NCI-H526 treated with DMSO at 0.1 percent for 48 hours (cell line): ENCODE data around the gene MIA2.
"Not testable (repeated sequence)": the region's sequence is repeated elsewhere in the genome, so short reads cannot be mapped to it uniquely, and the experiment has no call there.

ENCODE experiments used
- DNase-seq: peaks from one replicate; lab custom pipeline; 2025; lab: John Stamatoyannopoulos, UW

The MIA2 gene

DNA sequence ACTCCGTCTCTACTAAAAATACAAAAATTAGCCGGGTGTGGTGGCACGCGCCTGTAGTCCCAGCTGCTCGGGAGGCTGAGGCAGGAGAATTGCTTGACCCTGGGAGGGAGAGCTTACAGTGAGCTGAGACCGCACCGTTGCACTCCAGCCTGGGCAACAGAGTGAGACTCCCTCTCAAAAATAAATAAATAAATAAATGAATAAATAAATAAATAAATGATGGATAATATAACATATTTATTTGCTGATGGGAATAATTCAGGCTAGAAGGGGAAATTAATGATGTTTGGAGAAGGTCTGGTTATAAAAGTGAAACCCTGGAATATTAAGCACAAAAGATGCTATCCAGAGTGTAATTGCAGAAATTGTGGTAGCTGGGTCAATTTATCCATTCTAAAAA, 107.4 kb downstream of the MIA2 start:
- not testable (repeated sequence) for DNase-seq

DNA sequence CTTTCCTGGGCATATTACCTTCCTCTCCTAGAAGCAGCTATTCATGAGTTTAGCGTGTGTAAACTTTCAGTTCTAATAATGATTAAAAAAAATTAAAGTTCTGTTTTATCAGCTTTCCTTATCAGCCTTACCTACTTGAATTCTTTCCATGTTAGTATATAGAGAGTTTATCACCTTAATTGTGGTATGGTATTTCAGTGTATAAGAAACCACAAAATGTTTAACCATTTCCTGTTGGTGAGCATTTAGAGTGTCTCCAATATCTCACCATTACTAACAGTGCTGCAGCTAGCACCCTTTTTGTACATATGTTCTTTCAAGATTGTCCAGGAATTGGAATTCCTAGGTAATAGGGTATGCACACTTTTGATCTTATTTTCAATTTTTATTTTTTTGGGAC, 109.1 kb downstream of the MIA2 start:
- DNase-seq: no peak

DNA sequence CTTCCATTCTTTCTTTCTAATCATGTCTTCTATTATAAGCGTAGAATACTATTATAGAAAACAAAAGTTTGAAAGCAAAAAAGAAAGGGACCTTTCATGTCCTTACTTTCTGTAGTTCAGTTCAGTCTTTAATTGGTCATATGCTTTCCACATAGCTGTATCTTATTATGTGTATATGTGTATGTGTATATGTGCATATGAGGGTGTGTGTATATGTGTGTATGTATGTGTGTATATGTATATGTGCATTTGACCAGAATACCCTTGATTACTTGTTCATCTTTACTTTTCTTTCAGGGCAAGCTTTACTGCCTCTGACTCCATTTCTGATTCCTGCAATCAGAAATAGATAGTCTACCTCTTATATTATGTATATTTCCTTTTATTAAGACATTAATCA, 109.9 kb downstream of the MIA2 start:
- no peak for DNase-seq

DNA sequence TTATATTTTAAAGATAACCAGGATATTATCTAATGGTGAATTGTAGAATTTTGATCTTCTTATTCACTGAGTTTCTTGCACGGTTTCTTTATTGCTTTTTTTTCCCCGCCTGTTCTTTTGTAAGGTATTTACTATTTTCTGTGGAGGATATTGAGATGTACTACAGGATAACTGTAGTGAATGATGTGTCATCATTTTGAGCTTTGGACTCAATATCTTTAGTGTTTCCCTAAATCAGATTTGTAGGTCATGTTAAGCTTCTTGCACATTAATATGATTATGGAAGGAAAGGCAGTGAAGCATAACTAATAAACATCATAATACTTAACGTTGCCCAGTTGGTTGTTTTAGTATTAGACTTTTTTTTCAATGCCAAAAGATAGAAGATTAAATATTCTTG, 117.2 kb downstream of the MIA2 start:
- no peak for DNase-seq

DNA sequence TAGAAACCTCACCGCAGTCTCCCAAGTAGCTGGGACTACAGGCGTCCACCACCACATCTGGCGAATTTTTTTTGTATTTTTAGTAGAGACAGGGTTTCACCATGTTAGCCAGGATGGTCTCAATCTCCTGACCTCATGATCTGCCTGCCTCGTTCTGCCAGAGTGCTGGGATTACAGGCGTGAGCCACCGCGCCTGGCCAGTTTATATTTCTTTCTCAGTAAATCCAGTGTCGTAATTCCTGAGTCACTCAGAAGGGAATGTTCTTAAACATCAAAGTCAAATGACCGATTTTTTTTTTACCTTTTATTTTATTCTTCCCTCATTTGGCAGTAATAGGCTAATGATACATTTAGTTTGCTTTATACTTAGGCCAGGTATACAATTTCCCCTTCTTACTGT, 118.0 kb downstream of the MIA2 start:
- DNase-seq: no peak

DNA sequence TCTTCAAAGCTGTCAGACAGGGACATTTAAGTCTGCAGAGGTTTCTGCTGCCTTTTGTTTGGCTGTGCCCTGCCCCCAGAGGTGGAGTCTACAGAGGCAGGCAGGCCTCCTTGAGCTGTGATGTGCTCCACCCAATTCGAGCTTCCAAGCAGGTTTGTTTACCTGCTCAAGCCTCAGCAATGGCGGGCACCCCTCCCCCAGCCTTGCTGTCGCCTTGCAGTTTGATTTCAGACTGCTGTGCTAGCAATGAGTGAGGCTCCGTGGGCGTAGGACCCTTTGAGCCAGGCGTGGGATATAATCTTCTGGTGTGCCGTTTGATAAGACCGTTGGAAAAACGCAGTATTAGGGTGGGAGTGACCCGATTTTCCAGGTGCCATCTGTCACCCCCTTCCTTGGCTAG, 125.4 kb downstream of the MIA2 start:
- DNase-seq: not testable (repeated sequence)

DNA sequence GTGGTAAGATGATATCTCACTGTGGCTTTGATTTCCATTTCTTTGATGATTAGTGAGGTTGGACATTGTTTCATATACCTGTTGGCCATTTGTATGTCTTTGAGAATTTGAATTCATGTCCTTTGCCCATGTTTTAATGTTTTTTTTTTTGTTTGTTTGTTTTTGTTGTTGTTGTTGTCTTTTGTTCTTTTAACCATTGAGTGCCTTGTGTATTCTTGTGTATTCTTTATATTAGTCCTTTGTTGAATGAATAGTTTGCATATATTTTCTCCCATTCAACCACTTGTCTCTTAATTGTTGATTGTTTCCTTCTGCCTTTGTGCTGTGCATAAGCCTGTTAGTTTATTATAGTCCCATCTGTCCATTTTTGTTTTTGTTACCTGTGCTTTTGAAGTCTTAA, 126.6 kb downstream of the MIA2 start:
- no peak for DNase-seq

DNA sequence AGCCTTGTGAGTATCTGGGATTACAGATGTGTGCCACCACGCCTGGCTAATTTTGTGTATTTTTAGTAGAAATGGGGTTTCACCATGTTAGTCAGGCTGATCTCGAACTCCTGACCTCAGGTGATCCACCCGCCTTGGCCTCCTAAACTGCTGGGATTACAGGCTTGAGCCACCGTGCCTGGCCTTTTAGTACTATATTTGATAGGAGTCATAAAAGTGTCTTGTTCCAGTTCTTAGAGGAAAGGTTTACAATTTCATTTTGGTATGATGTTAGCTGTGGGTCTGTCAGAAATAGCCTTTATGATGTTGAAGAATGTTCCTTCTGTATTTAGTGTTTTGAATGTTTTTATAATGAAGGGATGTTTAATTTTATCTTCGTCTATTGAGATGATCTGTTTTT, 127.8 kb downstream of the MIA2 start:
- DNase-seq: not testable (repeated sequence)

DNA sequence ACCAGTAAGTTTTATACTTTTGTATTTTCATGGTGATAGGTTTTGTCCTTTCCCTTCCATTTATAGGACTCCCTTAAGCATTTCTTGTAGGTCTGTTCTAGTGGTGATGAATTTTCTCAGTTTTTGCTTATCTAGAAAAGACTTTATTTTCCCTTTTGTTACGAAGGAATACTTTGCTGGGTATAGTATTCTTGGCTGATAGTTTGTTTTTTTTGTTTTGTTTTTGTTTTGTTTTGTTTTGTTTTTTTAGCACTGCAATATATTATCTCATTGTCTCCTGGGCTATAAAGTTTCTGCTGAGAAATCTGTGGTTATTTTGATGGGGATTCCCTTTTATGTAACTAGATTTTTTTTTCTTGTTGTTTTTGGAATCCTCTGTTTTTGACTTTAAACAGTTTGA, 130.8 kb downstream of the MIA2 start:
- DNase-seq: no peak

DNA sequence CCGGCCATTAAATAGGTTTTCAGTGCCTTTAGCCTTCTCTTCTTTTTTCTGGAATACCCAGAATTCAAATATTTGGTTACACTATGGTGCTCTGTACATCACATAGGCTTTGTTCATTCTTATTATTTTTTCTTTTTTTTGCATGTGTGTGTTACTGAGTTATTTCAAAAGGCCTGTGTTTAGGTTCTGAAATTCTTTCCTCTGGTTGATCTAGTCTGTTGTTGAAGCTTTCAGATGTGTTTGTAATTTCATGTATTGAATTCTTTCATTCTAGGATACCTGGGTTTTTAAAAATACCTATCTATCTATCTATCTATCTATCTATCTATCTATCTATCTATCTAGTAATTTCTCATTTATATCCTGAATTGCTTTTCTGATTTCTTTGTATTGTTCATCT, 131.6 kb downstream of the MIA2 start:
- no peak for DNase-seq

DNA sequence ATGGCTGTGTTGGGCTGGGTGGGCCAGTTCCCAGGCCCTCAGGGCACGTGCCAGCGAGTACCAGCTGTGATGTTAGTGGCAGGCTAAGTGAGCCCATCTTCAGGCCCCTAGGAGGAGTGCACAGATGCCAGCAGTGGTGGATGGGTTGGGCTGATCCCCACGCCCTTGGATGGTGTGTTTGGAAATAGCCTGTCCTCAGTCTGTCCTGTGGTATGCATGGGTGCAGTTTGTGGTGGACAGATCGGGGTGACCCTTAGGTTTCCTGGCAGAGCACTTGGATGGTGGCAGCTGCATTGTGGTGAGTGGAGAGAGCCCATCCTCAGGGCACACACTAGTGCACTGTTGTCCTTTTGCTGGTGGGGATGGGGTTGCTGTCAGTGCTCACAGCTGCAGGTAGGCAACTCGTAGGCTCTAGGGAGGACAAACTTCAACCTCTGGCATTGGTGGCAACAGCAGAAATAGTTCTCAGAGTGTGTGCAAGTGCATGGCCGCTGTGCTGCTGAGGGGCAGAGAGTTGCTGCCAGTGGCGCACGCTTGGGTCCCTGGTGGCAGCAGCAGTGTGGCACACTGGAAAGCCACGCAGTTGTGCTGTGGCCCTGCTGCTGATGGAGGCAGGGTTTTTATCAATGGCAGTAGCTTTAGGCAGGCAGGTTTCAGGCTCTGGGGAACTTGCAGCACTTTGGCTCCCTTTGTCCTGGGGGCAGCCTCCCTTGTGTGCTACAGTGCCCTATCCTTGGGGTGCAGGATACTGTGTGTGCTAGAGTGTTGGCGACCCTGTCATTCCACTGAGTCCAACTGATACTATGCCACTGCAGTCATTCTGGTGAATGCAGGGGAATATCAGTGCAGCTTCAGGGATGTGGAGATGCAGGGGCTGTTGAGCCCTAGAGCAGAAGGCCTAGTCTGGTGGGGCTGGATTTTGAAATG, 133.0 kb downstream of the MIA2 start:
- no peak for DNase-seq

DNA sequence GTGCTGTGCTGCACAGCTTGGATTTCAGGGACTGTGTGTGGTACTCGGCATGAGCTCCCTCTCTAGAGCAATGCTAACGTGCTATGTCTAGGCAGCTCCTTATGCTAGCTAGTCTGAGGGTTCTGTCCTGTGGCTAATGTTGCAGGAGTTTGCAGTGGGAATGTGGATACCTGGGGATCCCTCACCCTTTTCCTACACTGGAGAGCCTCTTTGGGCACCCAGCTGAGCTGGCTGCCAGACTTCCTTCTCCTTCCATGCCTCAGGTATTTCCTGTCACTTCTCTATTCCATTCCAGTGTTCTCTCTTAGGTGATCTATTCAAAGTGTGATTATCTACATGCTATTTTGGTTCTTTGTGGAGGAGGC, 133.7 kb downstream of the MIA2 start:
- no peak for DNase-seq

DNA sequence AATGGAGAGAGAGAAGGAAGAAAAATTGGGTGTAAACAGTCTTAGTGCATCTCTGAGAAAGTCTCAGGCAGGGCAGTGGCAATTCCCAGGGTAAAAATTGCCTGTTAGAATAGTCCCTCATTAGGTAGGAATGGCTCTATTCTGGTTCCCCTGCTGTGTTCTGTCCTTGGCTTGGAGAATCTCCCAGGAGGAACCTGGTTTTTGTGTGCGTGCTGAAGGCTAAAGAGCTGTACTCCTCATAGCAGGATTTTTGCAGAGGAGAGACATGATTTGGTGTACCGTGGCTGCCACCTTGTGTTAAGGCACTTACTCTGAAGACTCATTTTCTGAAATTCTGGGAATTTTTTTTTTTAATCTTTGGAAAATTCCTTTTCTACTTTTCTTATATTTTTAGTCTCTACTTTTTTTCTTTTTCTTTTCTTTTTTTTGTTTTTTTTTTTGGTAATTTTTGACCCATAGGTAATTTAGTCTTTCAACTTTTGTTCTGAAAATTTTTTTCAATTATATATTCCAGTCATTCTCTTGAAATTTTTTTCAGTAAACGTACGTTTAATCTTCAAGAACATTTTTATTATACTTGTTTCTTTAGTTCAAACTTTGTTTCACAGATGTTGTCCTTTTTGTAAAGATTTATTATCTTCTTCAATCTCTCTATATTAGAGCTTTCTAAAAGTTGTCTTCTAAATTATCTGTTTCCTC, 134.7 kb downstream of the MIA2 start:
- peak; percentile 40 for DNase-seq

DNA sequence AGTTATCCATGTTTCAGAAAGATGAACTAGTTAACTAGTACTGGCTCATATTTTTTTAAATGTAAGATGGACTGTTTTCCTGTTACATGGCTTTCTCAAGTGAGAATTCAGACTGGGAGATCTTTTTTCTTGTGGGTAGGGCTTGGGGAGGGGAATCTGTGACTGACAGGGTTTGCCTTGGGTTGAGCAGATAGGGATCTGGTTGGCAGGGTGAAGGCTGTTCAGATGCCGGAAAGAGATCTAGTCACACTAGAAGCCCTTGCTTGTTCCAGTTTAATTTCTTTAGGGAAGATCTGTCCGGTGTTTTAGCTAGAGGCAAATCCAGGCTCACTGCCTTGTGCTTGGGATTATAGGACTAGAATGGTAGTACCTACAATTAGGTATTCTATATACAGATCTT, 135.3 kb downstream of the MIA2 start:
- DNase-seq: no peak

DNA sequence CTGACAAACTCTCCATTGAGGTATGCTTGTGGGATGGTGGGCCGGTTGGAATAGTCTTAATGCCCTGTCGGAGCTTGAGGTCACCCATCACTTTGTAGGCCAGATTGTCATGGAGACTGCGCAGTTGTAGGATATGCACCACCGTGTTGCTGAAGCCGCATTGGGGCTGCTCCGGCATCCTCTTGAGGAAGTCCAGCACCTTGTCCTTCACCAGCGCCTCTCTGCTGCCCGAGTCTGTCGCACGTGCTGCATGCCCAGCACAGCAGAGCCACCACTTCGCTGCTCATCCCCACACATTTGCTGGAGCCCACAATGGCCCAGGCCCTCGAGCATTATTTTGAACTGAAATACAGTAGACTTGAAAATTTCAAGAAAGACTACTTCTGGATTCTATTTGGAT, 136.7 kb downstream of the MIA2 start:
- DNase-seq: no peak

DNA sequence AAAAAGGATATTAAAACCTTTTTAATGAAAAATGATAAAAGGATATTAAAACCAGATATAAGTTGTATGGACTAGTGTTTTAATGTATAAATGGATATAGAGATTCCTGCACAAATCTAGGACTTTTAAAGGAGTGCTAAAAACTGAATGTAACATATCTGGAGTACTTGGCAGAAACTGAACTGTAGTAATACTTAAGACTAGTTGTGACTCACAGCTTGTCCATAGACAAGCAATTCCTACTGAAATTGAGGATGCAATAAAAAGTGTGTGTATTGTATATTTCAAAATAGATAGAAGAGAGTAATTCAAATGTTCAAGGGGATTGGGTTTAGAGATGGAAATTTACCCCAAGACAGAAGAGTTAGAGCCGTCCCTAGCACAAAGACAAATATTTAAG, 138.9 kb downstream of the MIA2 start:
- DNase-seq: no peak

DNA sequence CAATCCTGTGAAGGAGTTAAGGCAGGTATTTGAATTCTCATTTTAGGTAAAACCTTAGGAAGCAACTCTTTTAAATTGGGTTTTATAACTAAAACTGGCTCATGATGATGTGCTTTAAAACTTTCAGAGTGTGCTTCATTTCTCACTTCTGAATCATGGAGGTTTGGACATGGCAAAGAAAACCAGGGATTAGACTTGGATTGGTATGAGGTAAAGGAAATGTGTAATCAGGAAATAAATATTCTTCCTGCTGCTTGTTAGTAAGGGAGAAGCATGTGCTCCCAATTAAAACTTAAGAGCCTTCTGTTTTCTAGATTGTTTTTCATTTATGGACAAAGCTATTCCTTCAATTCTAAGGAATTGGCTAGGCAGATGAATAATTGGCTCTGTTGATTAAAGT, 141.1 kb downstream of the MIA2 start:
- no peak for DNase-seq

DNA sequence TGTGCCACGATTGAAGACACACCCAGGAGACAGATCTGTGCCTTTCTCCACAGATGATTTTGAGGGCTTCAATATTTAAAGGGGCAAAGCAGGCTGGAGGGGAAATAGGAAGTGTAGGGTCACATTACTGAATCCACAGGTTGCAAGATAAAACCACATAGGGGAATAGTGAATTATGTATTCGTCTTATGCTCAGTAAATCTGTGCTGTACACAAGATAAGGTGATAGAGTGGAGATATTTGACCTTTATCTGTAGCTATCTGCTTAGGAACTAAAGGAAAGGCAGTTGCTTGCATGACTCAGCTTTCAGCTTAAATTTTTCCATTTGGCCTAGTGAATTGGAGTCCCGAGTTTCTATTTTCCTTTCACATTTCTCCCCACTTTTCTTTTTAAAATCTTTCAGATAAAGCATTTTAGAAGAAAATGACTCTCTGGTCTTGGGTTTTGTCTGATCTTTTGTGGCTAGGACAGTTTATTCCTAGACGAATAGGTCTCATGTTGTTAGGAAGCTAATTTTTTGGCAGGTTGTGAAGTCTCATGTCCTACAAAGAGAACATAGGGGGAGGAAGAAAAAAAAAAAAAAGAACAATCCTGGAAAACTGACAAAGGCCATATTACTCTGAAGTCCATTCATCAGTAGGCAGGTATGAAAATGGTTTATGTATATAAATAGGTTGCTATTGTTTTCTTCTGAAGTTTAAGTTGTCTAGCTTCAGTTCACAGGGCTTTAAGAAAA, 143.1 kb downstream of the MIA2 start:
- no peak for DNase-seq

DNA sequence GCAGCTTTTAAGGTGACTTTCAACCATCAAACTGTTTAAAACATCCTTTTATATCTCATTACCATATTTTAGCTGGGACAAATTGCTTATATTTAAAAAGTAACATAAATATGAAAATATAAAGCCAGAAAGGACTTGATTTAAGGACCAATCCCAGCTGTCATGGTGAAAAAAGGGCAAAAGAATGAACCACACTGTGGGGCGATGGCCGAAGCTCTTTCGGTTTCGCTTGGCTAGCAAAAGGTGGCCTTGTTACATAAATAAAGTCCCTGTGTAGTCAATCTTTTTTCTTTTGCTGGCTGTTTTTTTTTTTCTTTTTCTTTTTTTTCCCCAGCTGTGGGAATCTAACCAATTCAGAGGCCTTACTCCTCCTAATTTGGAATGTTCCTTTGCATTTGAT, 147.7 kb downstream of the MIA2 start:
- no peak for DNase-seq

DNA sequence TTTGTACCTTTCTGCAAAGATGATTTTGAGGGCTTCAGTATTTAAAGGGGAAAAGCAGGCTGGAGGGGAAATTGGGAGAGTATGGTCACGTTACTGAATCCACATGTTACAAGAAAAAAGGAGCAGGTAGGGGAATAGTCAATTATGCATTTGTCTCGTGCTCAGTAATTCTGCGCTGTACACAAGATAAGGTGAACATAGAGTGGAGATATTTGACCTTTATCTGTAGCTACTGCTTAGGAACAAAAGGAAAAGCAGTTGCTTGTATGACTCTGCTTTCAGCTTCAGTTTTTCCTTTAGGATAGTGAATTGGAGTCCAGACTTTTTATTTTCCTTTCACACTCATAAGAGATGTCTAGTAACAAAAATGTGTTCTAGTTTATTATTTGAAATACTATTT, 148.7 kb downstream of the MIA2 start:
- DNase-seq: no peak

DNA sequence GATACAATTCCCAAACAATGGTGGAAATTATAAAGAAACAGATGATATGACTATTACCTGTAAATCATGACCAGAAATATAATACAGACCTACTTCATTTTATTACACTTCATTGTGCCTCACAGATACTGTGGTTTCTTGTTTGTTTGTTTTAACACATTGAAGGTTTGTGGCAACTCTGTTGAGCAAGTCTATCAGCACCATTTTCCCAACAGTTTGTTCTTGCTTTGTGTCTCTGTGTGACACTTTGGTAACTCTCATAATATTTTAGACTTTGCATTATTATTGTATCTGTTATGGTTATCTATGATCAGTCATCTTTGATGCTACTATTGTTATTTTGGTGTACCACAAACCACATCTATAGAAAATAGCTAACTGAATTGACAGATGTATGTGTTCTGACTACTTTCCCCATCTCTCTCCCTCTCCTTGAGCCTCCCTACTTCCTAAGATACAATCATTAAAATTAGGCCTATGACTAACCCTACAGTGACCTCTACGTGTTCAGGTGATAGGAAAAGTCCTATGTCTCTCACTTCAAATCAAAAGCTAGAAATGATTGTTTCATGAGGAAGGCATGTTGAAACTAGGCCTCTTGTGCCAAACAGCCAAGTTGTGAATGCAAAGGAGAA, 149.4 kb downstream of the MIA2 start:
- no peak for DNase-seq

DNA sequence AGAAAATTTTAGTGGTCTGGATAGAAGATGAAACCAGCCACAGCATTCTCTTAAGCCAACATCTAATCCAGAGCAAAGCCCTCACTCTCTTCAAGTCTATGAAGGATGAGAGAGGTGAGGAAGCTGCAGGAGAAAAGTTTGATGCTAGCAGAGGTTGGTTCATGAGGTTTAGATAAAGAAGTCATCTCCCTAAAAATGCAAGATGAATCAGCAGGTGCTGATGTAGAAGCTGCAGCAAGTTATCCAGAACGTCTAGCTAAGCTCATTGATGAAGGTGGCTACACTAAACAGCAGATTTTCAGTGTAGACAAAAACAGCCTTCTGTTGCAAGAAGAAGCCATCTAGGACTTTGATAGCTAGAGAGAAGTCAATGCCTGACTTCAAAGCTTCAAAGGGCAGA, 150.0 kb downstream of the MIA2 start:
- DNase-seq: no peak
